SK-N-MC (cell line): ENCODE results near the gene PGPEP1.
A peak's percentile ranks its signal among the peaks of the same experiment; 100 is the strongest.
"Not testable (repeated sequence)": the region's sequence is repeated elsewhere in the genome, so short reads cannot be mapped to it uniquely, and the experiment has no call there.

Experiments used
- DNase-seq: peaks from one replicate; pipeline ENCODE4 v3.0.0-alpha.2; 2011; ENCODE audit warnings: low read depth, low spot score
- H3K27ac ChIP-seq: fragments of 200-600 bp; sonication (generic); 2 replicates; pipeline ENCODE4 v1.5.1; 2016; ENCODE audit warnings: mixed run types
- H3K36me3 ChIP-seq: fragments of 200-600 bp; sonication (generic); 2 replicates; pipeline ENCODE4 v1.6.1; 2017; ENCODE audit warnings: antibody characterized with exemption, low read length, mixed read lengths; ENCODE audit not compliant: insufficient read depth
- H3K4me3 ChIP-seq: fragments of 200-600 bp; sonication (generic); 2 replicates; pipeline ENCODE4 v1.5.1; 2016
- H3K9ac ChIP-seq: fragments of 200-600 bp; sonication (generic); 2 replicates; pipeline ENCODE4 v1.8.0; 2017; ENCODE audit warnings: mixed run types, mixed read lengths; ENCODE audit not compliant: insufficient read length
- H3K9me3 ChIP-seq: fragments of 200-600 bp; sonication (generic); 2 replicates; pipeline ENCODE4 v1.6.1; 2017; ENCODE audit warnings: low read depth, mild to moderate bottlenecking, antibody characterized with exemption, low read length, moderate library complexity, mixed read lengths
- EZH2 ChIP-seq: fragments of 200-600 bp; sonication (generic); IDR thresholded peaks from one replicate; pipeline ENCODE4 v1.6.1; 2017; ENCODE audit warnings: antibody characterized with exemption
- FOXP2 ChIP-seq: optimal IDR thresholded peaks from 2 replicates; pipeline ENCODE3; 2011; ENCODE audit warnings: mild to moderate bottlenecking, moderate library complexity; ENCODE audit not compliant: insufficient read depth; ENCODE audit errors: extremely low read length, control extremely low read depth
- POLR2AphosphoS5 ChIP-seq: IDR thresholded peaks from 2 replicates; pipeline ENCODE4 v1.6.1; 2012; ENCODE audit warnings: mild to moderate bottlenecking, low read depth, low read length, borderline replicate concordance

Gene PGPEP1

GRCh38 chr19:18362934-18363542 lies 22.6 kb downstream of the PGPEP1 start:
- no peaks in the 10 kb centered on the region for H3K9me3 ChIP-seq
- H3K27ac ChIP-seq = no peak overlapping the region
- no peaks in the 10 kb centered on the region for H3K36me3 ChIP-seq
- H3K9ac ChIP-seq = no peak overlapping the region
- DNase-seq = no peak
- H3K4me3 ChIP-seq = no peak overlapping the region
- TF ChIP-seq POLR2AphosphoS5 = no peak
- no peak for TF ChIP-seq FOXP2
- no peak for TF ChIP-seq EZH2

GRCh38 chr19:18363787-18364186 lies 23.4 kb downstream of the PGPEP1 start:
- H3K27ac ChIP-seq = 0 out of 2 replicates have a peak overlapping the region, but pooled peaks have one; percentile 30
- H3K9me3 ChIP-seq = no peaks in the 10 kb centered on the region
- no peak overlapping the region for H3K4me3 ChIP-seq
- DNase-seq = no peak
- no peaks in the 10 kb centered on the region for H3K36me3 ChIP-seq
- H3K9ac ChIP-seq = no peak overlapping the region
- TF ChIP-seq EZH2 = no peak

GRCh38 chr19:18364277-18364825 lies 24.0 kb downstream of the PGPEP1 start:
- Histone ChIP-seq H3K4me3 (0 out of 2 replicates have a peak overlapping the region, but pooled peaks have one; percentile 2), H3K27ac (peak overlapping the region; percentile 30; the same call in 1 of the 2 replicates), H3K9ac (peak overlapping the region; percentile 18)
- H3K9me3 ChIP-seq, DNase-seq, H3K36me3 ChIP-seq: not testable (repeated sequence)

GRCh38 chr19:18364826-18365528 lies 24.6 kb downstream of the PGPEP1 start:
- 0 out of 2 replicates have a peak overlapping the region, but pooled peaks have one; percentile 2 for H3K4me3 ChIP-seq
- no peaks in the 10 kb centered on the region for H3K9me3 ChIP-seq
- TF ChIP-seq POLR2AphosphoS5 (no peak), EZH2 (no peak), FOXP2 (no peak)
- peak overlapping the region; percentile 27; the same call in 1 of the 2 replicates for H3K27ac ChIP-seq
- peak overlapping the region; percentile 18 for H3K9ac ChIP-seq
- peak; percentile 55 for DNase-seq
- no peaks in the 10 kb centered on the region for H3K36me3 ChIP-seq

GRCh38 chr19:18366021-18366435 lies 25.6 kb downstream of the PGPEP1 start:
- no peak for TF ChIP-seq EZH2
- TF ChIP-seq POLR2AphosphoS5 = no peak
- TF ChIP-seq FOXP2 = no peak
- no peak overlapping the region for H3K27ac ChIP-seq
- H3K9ac ChIP-seq = no peak overlapping the region
- H3K9me3 ChIP-seq = no peaks in the 10 kb centered on the region
- no peaks in the 10 kb centered on the region for H3K36me3 ChIP-seq
- DNase-seq = no peak
- no peak overlapping the region for H3K4me3 ChIP-seq

- TF ChIP-seq FOXP2 (no peak), EZH2 (no peak), POLR2AphosphoS5 (no peak)
- no peaks in the 10 kb centered on the region for H3K36me3 ChIP-seq
- H3K27ac ChIP-seq = no peak overlapping the region
- H3K9ac ChIP-seq = no peak overlapping the region
- no peaks in the 10 kb centered on the region for H3K9me3 ChIP-seq
- H3K4me3 ChIP-seq = no peak overlapping the region
- no peak for DNase-seq
Measured at GRCh38 chr19:18368504-18369222, 28.3 kb downstream of the PGPEP1 start.

- TF ChIP-seq FOXP2 (no peak), POLR2AphosphoS5 (no peak), EZH2 (no peak)
- no peak overlapping the region for H3K9ac ChIP-seq
- no peak overlapping the region for H3K4me3 ChIP-seq
- no peak for DNase-seq
- no peaks in the 10 kb centered on the region for H3K9me3 ChIP-seq
- H3K27ac ChIP-seq = no peak overlapping the region
- no peaks in the 10 kb centered on the region for H3K36me3 ChIP-seq
Measured at GRCh38 chr19:18373407-18373891, 33.1 kb downstream of the PGPEP1 start.

GRCh38 chr19:18373892-18374629 lies 33.7 kb downstream of the PGPEP1 start:
- DNase-seq = no peak
- Histone ChIP-seq H3K36me3 (no peaks in the 10 kb centered on the region), H3K9me3 (no peaks in the 10 kb centered on the region), H3K9ac (no peak overlapping the region), H3K27ac (no peak overlapping the region), H3K4me3 (no peak overlapping the region)
- no peak for TF ChIP-seq POLR2AphosphoS5
- TF ChIP-seq EZH2 = no peak
- TF ChIP-seq FOXP2 = no peak
